Lower lobe of right lung (tissue), 2 donors: ENCODE data around the gene CNBD2. TPM values are rescaled to one million over a fixed set of nuclear protein-coding genes. Genes with fewer than 3 reads are reported as not detected.
"Not testable (repeated sequence)": the region's sequence is repeated elsewhere in the genome, so short reads cannot be mapped to it uniquely, and the experiment has no call there.

Experiments
- ATAC-seq, 2 donors: fragments of 200-7000 bp; cut with Tn5 transposase; one replicate each; pipeline ENCODE4 v1.9.1; 2020 to 2022; ENCODE audit warnings: mild to moderate bottlenecking in 2 of 2, moderate library complexity in 2 of 2
- DNase-seq: peaks from one replicate; pipeline ENCODE4 v3.0.0-alpha.2; 2020
- H3K27ac ChIP-seq: fragments of 200-600 bp; one replicate; pipeline ENCODE4 v1.8.0; 2022
- H3K27me3 ChIP-seq: fragments of 200-600 bp; one replicate; pipeline ENCODE4 v1.8.0; 2022; ENCODE audit warnings: low read depth
- H3K36me3 ChIP-seq: fragments of 200-600 bp; one replicate; pipeline ENCODE4 v1.8.0; 2022; ENCODE audit warnings: mild to moderate bottlenecking
- H3K4me1 ChIP-seq: fragments of 200-600 bp; one replicate; pipeline ENCODE4 v1.8.0; 2022
- H3K4me3 ChIP-seq: fragments of 200-600 bp; one replicate; pipeline ENCODE4 v1.8.0; 2022; ENCODE audit warnings: mild to moderate bottlenecking
- H3K9me3 ChIP-seq: fragments of 200-600 bp; one replicate; pipeline ENCODE4 v1.8.0; 2022
- intact Hi-C: fragments of 100-400 bp; cut with DNase I; formaldehyde crosslinking; loops from one replicate; pipeline ENCODE4 v1.11.0; 2022
- total RNA-seq: library from RNA; stranded (reverse); fragmentation: NEBNext Ultra II Directional; extraction: Animal tissue kit (Norgen Biotek cat#: 25700); gene quantifications from one replicate; pipeline ENCODE4 v1.2.1, GENCODE V29; 2021
- TF ChIP-seq, protein P1 (sequence below): fragments of 200-600 bp; IDR thresholded peaks from one replicate; pipeline ENCODE4 v1.8.0; 2022; ENCODE audit warnings: antibody characterized with exemption, mild to moderate bottlenecking
- donor health status: DM: no; HTN: yes; CAD: no; lungs with severe emphysema.

Gene CNBD2
- total RNA-seq, 1 donor from 2014 or later, result 4.3 TPM

DNA sequence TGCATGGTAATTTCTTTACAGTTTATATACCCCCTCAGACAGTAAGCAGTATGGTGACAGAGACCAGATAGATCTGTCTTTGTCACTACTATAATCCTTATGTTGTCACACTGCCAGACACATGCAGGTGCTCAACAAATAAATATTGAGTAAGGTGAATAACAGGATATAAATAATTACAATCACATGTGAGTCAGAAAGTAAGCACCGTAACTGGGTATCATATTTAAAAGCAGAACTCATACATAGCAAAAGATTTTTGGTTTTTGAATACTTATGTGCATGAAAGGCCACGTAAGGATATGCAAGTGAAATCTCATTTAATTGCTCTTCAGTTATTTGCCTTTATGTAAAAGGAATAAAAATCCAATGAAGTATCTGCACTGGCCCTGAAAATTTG is 17.4 kb downstream of the CNBD2 start:
- no peaks in the 10 kb centered on the region for H3K9me3 ChIP-seq
- H3K4me1 ChIP-seq, result no peaks in the 10 kb centered on the region
- H3K27ac ChIP-seq, result no peak overlapping the region
- DNase-seq, result no peak
- no peaks in the 10 kb centered on the region for H3K36me3 ChIP-seq
- TF ChIP-seq, protein P1, sequence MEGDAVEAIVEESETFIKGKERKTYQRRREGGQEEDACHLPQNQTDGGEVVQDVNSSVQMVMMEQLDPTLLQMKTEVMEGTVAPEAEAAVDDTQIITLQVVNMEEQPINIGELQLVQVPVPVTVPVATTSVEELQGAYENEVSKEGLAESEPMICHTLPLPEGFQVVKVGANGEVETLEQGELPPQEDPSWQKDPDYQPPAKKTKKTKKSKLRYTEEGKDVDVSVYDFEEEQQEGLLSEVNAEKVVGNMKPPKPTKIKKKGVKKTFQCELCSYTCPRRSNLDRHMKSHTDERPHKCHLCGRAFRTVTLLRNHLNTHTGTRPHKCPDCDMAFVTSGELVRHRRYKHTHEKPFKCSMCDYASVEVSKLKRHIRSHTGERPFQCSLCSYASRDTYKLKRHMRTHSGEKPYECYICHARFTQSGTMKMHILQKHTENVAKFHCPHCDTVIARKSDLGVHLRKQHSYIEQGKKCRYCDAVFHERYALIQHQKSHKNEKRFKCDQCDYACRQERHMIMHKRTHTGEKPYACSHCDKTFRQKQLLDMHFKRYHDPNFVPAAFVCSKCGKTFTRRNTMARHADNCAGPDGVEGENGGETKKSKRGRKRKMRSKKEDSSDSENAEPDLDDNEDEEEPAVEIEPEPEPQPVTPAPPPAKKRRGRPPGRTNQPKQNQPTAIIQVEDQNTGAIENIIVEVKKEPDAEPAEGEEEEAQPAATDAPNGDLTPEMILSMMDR, result no peak
- no peaks in the 10 kb centered on the region for H3K27me3 ChIP-seq
- intact Hi-C loops, result no loop called here
- ATAC-seq, result no peak
- no peak overlapping the region for H3K4me3 ChIP-seq

DNA sequence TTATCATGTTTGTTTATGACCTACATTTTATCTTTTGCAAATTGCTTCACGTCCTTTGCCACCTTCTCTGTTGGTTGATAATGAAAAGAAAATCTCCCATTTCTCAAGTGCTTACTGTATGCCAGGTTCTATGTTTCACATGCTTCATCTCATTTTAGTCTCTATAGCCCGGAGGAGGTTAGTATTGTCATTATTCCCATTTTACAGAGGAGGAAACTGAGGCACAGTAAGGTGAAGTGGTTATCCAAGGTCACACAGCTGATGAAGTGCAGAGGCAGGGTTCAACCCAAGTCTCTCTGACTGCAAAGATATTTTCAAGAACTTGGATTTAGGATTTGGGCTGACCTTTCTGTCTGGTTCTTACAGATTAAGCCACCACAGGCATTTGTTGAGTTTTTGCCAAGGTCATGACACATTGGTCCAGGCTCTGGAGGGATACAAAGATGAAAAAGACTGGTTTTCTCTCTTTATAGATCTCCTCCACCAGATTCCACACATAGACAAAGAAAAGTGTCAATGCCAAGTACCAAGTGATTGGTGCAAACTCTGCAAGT is 20.6 kb downstream of the CNBD2 start:
- Histone ChIP-seq H3K27me3 (no peaks in the 10 kb centered on the region), H3K9me3 (no peaks in the 10 kb centered on the region), H3K4me3 (no peak overlapping the region), H3K4me1 (no peaks in the 10 kb centered on the region), H3K27ac (no peak overlapping the region), H3K36me3 (no peaks in the 10 kb centered on the region)
- intact Hi-C loops, result no loop called here
- TF ChIP-seq, protein P1, result no peak
- no peak for DNase-seq
- ATAC-seq, result no peak

DNA sequence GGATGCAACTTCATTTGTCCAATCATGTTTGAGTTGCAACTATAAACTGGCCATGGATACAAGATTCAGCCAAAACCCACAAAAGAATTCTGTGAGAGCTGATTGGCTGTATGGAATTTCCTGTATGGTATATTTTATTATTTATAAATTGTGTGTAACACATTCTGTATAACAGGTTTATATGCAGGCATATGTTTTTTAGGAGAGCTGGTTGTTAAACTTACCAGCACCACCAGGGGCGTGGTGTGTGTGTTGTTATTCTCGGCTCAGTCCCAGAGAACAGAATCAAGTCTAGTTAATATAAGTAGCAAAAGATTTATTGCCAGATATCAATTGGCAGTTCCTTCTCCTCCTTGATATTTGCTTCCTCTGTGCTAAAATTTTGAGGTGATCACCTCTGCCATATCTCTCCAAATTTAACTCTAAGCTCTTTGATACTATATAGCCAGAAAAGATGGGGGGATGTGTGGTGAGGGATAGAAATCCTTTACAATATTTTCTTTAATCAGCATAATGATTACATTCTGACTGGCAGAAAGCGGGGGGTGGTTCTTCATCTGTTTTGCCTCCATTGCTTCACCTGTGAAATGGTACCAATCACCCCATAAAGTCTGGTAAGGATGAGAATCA is 22.9 kb downstream of the CNBD2 start:
- TF ChIP-seq, protein P1, result peak; percentile 30
- Histone ChIP-seq H3K9me3 (no peaks in the 10 kb centered on the region), H3K36me3 (no peaks in the 10 kb centered on the region), H3K27ac (no peak overlapping the region), H3K4me3 (no peak overlapping the region), H3K4me1 (no peaks in the 10 kb centered on the region), H3K27me3 (no peaks in the 10 kb centered on the region)
- ATAC-seq, result no peak
- intact Hi-C loops, result no loop called here
- no peak for DNase-seq

DNA sequence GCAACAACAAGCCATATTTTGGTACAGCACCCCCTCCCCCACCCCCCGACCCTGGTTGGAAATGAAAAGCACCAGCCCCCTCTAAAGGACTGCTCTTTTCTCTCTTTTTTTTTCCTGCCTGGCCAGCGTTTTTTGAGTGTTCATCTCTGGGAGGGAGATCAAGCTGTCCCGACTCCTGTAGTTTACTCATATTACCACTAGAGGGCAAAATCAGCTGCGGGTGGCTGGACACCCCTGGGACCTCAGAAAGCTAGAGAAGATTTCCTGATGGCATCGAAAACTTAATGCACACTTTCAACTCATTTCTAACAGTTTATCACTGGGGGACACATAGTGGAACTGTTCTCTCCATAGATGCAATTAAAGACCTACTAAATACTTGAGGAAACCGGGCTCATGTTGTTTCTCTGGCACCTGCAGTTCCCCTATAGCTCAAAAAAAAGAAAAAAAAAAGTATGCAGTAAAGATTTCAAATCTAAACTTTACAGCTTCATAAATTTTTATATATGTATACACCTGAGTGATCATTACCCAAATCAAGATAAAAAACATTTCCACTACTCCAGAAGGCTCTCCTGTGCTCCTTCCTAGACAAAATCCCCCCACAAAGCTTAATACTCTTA is 24.4 kb downstream of the CNBD2 start:
- no peak overlapping the region for H3K27ac ChIP-seq
- no peaks in the 10 kb centered on the region for H3K9me3 ChIP-seq
- intact Hi-C loops, result no loop called here
- TF ChIP-seq, protein P1, result peak; percentile 76
- no peaks in the 10 kb centered on the region for H3K27me3 ChIP-seq
- no peak overlapping the region for H3K4me3 ChIP-seq
- H3K4me1 ChIP-seq, result no peaks in the 10 kb centered on the region
- DNase-seq, result no peak
- no peaks in the 10 kb centered on the region for H3K36me3 ChIP-seq
- peak; percentile 83 to 86 for ATAC-seq

DNA sequence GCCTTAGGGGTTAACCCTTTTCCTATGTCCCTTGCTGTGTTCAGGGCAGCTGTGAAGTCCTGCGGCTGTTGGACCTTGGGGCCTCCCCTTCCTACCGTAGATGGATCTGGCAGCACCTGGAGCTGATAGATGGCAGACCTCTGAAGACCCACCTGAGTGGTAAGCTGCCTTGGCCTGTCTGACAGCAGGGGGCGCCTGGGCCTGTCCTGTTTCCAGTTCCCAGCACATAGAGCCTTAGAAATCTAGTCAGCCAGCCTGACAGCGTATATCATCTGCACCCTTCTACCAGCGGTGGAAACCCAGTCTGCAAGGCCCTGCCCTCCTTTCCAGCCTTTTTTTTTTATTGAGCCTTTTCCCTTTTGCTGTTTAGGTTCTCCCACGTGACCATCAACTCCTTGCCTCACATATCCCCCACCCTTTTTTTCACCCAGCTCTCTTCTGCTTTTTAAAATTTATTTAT is 26.6 kb downstream of the CNBD2 start:
- no peak overlapping the region for H3K27ac ChIP-seq
- no peaks in the 10 kb centered on the region for H3K9me3 ChIP-seq
- no peaks in the 10 kb centered on the region for H3K27me3 ChIP-seq
- DNase-seq (peak; percentile 90), ATAC-seq (peak; percentile 95 to 97)
- no peaks in the 10 kb centered on the region for H3K4me1 ChIP-seq
- H3K4me3 ChIP-seq, result no peak overlapping the region
- H3K36me3 ChIP-seq, result no peaks in the 10 kb centered on the region
- intact Hi-C loops, result loop anchor here (5.0 kb wide), 1 partner anchor 142 kb away; no protein-coding TSS in a partner anchor
- TF ChIP-seq, protein P1, result peak; percentile 92

DNA sequence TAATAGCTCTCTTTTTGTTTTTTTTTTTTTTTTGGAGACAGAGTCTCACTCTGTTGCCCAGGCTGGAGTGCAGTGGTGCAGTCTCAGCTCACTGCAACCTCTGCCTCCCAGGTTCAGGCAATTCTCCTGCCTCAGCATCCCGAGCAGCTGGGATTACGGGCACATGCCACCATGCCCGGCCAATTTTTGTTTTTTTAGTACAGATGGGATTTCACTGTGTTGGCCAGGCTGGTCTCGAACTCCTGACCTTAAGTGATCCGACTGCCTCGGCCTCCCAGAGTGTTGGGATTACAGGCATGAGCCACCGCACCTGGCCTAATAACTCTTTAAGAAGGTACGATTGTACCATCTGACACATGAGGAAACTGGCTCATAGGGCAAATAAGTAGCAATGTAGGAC is 28.1 kb downstream of the CNBD2 start:
- intact Hi-C loops, result loop anchor here (5.0 kb wide), 1 partner anchor 141 kb away; no protein-coding TSS in a partner anchor
- not testable (repeated sequence) for DNase-seq, H3K27ac ChIP-seq, ATAC-seq, H3K36me3 ChIP-seq, H3K4me1 ChIP-seq, H3K4me3 ChIP-seq, H3K27me3 ChIP-seq, H3K9me3 ChIP-seq

DNA sequence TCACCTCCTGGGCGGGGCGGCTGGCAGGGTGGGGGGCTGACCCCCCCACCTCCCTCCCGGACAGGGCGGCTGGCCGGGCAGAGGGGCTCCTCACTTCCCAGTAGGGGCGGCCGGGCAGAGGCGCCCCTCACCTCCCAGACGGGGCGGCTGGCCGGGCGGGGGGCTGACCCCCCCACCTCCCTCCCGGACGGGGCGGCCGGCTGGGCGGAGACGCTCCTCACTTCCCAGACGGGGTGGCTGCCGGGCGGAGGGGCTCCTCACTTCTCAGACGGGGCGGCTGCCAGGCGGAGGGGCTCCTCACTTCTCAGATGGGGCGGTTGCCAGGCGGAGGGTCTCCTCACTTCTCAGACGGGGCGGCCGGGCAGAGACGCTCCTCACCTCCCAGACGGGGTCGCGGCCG is 32.9 kb downstream of the CNBD2 start:
- H3K4me3 ChIP-seq, H3K27me3 ChIP-seq, intact Hi-C loops, H3K36me3 ChIP-seq, ATAC-seq, H3K4me1 ChIP-seq, H3K27ac ChIP-seq, H3K9me3 ChIP-seq, DNase-seq: not testable (repeated sequence)
